ENCODE measurements around the gene KRT17. TPM values are rescaled to one million over a fixed set of nuclear protein-coding genes. Genes with fewer than 3 reads are reported as not detected.
"Not testable (repeated sequence)": the region's sequence is repeated elsewhere in the genome, so short reads cannot be mapped to it uniquely, and the experiment has no call there.

KRT17 gene
- total RNA-seq, 1 experiment from 2014 or later: 29.0 TPM

DNA sequence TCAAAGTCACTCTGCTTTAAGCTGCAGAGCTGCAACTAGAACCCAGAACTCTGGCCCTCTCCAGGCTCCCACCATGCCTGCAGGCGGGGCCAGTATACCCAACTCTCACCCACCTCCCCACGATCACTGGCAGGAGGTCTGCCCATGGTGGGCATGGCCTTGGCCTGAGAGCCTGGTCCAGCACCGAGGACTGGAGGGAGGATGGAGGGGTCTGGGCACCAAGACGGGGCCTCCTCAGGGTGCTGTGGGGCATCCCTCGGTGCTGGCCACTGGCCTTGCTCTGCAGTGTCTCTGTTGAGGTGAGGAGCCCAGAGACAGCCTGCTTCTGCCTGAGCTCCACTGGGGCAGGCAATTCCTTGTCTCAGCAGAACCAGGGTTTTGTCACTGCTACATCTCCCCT lies 10.3 kb downstream of the KRT17 start:
- no peaks in the 10 kb centered on the region for H3K79me2 ChIP-seq (ENCODE audit: low read depth)
- no peaks in the 10 kb centered on the region for H3K9me3 ChIP-seq (ENCODE audit: insufficient read depth, low read depth)
- no peaks in the 10 kb centered on the region for H3K9me2 ChIP-seq (ENCODE audit: insufficient read depth)
- H3K4me2 ChIP-seq: no peak overlapping the region
- H3F3A ChIP-seq (ENCODE audit: insufficient read depth, low read depth): peaks cover 15% of the 10 kb centered on the region; the same call in 1 of the 2 replicates
- H3K36me3 ChIP-seq (ENCODE audit: low read depth): no peaks in the 10 kb centered on the region
- no peak overlapping the region for H2AFZ ChIP-seq
- H3K4me3 ChIP-seq: no peak overlapping the region
- H4K20me1 ChIP-seq (ENCODE audit: insufficient read depth): no peaks in the 10 kb centered on the region
- ChIA-PET POLR2A (ENCODE audit: unreplicated experiment) (interaction anchor here (0.6 kb wide), 1 partner anchor 109 kb away, joined by 7 read pairs; the partner anchor contains the start of gene KRT13), CTCF (no interaction called here)
- TF ChIP-seq, protein P1, sequence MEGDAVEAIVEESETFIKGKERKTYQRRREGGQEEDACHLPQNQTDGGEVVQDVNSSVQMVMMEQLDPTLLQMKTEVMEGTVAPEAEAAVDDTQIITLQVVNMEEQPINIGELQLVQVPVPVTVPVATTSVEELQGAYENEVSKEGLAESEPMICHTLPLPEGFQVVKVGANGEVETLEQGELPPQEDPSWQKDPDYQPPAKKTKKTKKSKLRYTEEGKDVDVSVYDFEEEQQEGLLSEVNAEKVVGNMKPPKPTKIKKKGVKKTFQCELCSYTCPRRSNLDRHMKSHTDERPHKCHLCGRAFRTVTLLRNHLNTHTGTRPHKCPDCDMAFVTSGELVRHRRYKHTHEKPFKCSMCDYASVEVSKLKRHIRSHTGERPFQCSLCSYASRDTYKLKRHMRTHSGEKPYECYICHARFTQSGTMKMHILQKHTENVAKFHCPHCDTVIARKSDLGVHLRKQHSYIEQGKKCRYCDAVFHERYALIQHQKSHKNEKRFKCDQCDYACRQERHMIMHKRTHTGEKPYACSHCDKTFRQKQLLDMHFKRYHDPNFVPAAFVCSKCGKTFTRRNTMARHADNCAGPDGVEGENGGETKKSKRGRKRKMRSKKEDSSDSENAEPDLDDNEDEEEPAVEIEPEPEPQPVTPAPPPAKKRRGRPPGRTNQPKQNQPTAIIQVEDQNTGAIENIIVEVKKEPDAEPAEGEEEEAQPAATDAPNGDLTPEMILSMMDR (conservative IDR thresholded peaks at IDR 0.05): no peak
- TF ChIP-seq EZH2 (IDR thresholded peaks at IDR 0.05; ENCODE audit: low read depth): no peak
- no peak for DNase-seq
- H3K4me1 ChIP-seq (replicated peaks; ENCODE audit: insufficient read depth): peaks cover 36% of the 10 kb centered on the region
- BruUV-seq (replicated peaks): no TSS peak
- no peak overlapping the region for H3K27ac ChIP-seq
- intact Hi-C loops (cut with micrococcal nuclease; ENCODE audit: unreplicated experiment): no loop called here
- H3K27me3 ChIP-seq (ENCODE audit: insufficient read depth, low read depth): no peaks in the 10 kb centered on the region

DNA sequence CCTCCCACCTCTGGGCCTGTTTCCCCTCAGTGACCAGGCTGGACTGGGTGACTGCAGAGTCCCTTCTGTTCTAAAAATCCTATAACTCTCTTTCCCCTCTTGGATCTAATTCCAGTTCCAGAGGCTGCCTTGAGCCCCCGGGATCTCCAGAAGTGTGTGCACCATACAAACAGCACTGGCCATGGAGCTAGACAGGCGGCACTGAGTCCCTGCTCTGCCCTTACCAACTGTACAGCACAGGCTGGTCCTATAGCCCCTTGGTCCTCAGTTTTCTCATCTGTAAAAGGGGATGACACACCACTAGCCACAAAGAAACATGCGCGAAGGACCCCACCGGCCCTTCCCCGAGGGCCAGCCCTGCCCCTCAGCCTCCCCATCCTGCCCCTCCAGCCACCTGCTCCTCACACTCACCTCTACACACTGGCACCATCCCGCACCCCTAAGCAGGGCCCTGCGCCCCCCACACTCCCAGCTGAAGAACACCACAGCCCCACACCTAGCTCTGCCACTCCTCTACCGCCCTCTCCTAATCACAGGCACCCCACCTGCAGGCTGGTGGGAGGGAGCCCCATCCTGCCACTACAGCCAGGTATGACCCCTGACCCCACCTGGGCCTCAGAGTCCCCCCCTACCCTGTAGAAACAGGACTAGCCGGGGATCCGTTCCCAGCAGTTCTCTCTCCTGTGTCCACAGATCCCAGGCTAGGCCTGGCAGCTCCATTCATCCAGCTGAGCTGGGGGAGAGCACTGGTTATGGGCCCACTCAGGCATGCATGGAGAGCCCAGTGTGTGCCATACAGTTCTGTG lies 10.9 kb downstream of the KRT17 start:
- peaks cover 15% of the 10 kb centered on the region; the same call in 1 of the 2 replicates for H3F3A ChIP-seq (ENCODE audit: insufficient read depth, low read depth)
- no peaks in the 10 kb centered on the region for H3K27me3 ChIP-seq (ENCODE audit: insufficient read depth, low read depth)
- no TSS peak for BruUV-seq (replicated peaks)
- TF ChIP-seq, protein P1 (conservative IDR thresholded peaks at IDR 0.05): no peak
- no peak for TF ChIP-seq EZH2 (IDR thresholded peaks at IDR 0.05; ENCODE audit: low read depth)
- POLR2A ChIA-PET (ENCODE audit: unreplicated experiment): interaction anchor here (0.6 kb wide), 1 partner anchor 108 kb away, joined by 7 read pairs; the partner anchor contains the start of gene KRT13
- intact Hi-C loops (cut with micrococcal nuclease; ENCODE audit: unreplicated experiment): no loop called here
- CTCF ChIA-PET: no interaction called here
- H3K9me2 ChIP-seq (ENCODE audit: insufficient read depth): no peaks in the 10 kb centered on the region
- H3K36me3 ChIP-seq (ENCODE audit: low read depth): no peaks in the 10 kb centered on the region
- no peaks in the 10 kb centered on the region for H4K20me1 ChIP-seq (ENCODE audit: insufficient read depth)
- H3K9me3 ChIP-seq (ENCODE audit: insufficient read depth, low read depth): no peaks in the 10 kb centered on the region
- peak overlapping the region; percentile 90 for H3K27ac ChIP-seq
- no peak for DNase-seq
- H3K4me2 ChIP-seq: peak overlapping the region; percentile 46
- no peak overlapping the region for H3K4me3 ChIP-seq
- peaks cover 32% of the 10 kb centered on the region for H3K4me1 ChIP-seq (replicated peaks; ENCODE audit: insufficient read depth)
- H2AFZ ChIP-seq: no peak overlapping the region
- no peaks in the 10 kb centered on the region for H3K79me2 ChIP-seq (ENCODE audit: low read depth)

DNA sequence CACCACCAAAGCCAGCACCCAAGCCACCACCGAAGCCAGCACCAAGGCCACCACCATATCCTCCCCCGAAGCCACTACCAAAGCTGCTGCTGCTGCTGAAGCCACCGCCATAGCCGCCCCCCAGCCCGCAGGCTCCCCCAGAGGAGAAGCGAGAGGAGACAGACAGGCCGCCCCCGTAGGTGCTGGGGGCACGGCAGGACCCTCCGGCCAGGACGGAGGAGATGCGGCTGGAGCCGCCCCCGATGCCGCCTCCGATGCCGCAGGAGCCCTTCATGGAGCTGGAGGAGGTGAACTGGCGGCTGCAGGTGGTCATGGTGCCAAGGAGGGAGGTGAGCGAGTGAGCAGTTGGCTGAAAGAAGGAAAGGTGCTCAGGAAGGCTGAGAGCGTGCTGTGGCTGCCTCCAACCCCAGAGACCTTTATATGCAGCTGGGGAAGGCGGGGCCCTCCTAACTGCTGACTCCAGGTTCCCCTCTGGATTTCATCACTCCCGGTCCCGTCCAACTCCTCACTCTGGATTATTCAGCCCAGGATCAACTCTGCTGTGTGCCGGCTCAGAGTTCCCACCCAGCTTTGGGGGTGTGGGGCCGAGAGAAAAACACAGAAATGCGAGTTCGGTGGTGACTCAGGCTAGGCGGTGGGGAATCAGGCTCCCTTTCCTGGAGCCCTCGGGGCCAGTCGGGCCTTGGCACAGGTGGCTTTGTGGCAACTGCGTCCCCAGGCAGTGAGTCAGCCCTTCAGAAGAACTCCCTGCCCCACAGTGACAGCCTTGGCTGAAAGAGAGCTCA lies 11.8 kb downstream of the KRT17 start, which contains the start of gene KRT16:
Gene KRT16 (minus strand): TSS at position 392 of the 785 bp plus-strand sequence. CDS start 79 bp downstream, at position 313.
- peaks cover 25% of the 10 kb centered on the region for H3K4me1 ChIP-seq (replicated peaks; ENCODE audit: insufficient read depth)
- DNase-seq: peak; percentile 91 to 92
- H3K79me2 ChIP-seq (ENCODE audit: low read depth); intact Hi-C loops (cut with micrococcal nuclease; ENCODE audit: unreplicated experiment); H3K9me2 ChIP-seq (ENCODE audit: insufficient read depth); H3K9me3 ChIP-seq (ENCODE audit: insufficient read depth, low read depth); CTCF ChIA-PET; H2AFZ ChIP-seq; H4K20me1 ChIP-seq (ENCODE audit: insufficient read depth); H3K36me3 ChIP-seq (ENCODE audit: low read depth); BruUV-seq (replicated peaks); H3K27me3 ChIP-seq (ENCODE audit: insufficient read depth, low read depth): not testable (repeated sequence)
- peaks cover 15% of the 10 kb centered on the region; the same call in 1 of the 2 replicates for H3F3A ChIP-seq (ENCODE audit: insufficient read depth, low read depth)
- peak within 1 kb of the TSS; percentile 90 for H3K27ac ChIP-seq
- peak within 1 kb of the TSS; percentile 99 for H3K4me2 ChIP-seq
- POLR2A ChIA-PET (ENCODE audit: unreplicated experiment): interaction anchor here (0.6 kb wide), 2 partner anchors 36 to 1248 kb away, joined by 3 to 6 read pairs; no protein-coding TSS in a partner anchor
- H3K4me3 ChIP-seq: peak within 1 kb of the TSS; percentile 71

All from PC-9 (cell line).